MM.1S (cell line): ENCODE results near the gene TAOK2.

Experiments
- DNase-seq: peaks from one replicate; pipeline ENCODE4 v3.0.0-alpha.2; 2015
- H2AFZ ChIP-seq: fragments of 300-600 bp; sonication (generic); 2 replicates; pipeline ENCODE4 v1.6.0; 2016; ENCODE audit warnings: antibody characterized with exemption, low read length
- H3F3A ChIP-seq: fragments of 300-600 bp; sonication (generic); 2 replicates; pipeline ENCODE4 v1.6.1; 2016; ENCODE audit warnings: mild to moderate bottlenecking, antibody characterized with exemption, low read length, moderate library complexity, mixed read lengths; ENCODE audit not compliant: insufficient read depth
- H3K27ac ChIP-seq: fragments of 300-600 bp; sonication (generic); 2 replicates; pipeline ENCODE4 v1.5.1; 2016; ENCODE audit warnings: mild to moderate bottlenecking, low read length
- H3K27me3 ChIP-seq: fragments of 300-600 bp; sonication (generic); replicated peaks from 2 replicates; pipeline ENCODE4 v1.6.0; 2016; ENCODE audit warnings: low read length; ENCODE audit not compliant: insufficient read depth
- H3K36me3 ChIP-seq: fragments of 300-600 bp; sonication (generic); replicated peaks from 2 replicates; pipeline ENCODE4 v1.6.1; 2016; ENCODE audit warnings: mild to moderate bottlenecking, low read length, mixed read lengths; ENCODE audit not compliant: insufficient read depth
- H3K4me1 ChIP-seq: fragments of 300-600 bp; sonication (generic); 2 replicates; pipeline ENCODE4 v1.6.1; 2016; ENCODE audit warnings: low read length, mixed read lengths
- H3K4me2 ChIP-seq: fragments of 300-600 bp; sonication (generic); 2 replicates; pipeline ENCODE4 v1.6.0; 2016; ENCODE audit warnings: low read depth, low read length
- H3K4me3 ChIP-seq: fragments of 300-600 bp; sonication (generic); 2 replicates; pipeline ENCODE4 v1.5.1; 2016; ENCODE audit warnings: low read length, mixed read lengths
- H3K79me2 ChIP-seq: fragments of 300-600 bp; sonication (generic); 2 replicates; pipeline ENCODE4 v1.6.1; 2016; ENCODE audit warnings: mixed run types, low read length, mixed read lengths
- H3K9ac ChIP-seq: fragments of 300-600 bp; sonication (generic); 2 replicates; pipeline ENCODE4 v1.6.1; 2016; ENCODE audit warnings: low read length, mixed read lengths
- H3K9me2 ChIP-seq: fragments of 300-600 bp; sonication (generic); replicated peaks from 2 replicates; pipeline ENCODE4 v1.6.1; 2016; ENCODE audit warnings: mild to moderate bottlenecking, low read length, mixed read lengths; ENCODE audit not compliant: insufficient read depth
- H3K9me3 ChIP-seq: fragments of 300-600 bp; sonication (generic); replicated peaks from 2 replicates; pipeline ENCODE4 v1.6.1; 2016; ENCODE audit warnings: mild to moderate bottlenecking, low read length, mixed read lengths; ENCODE audit not compliant: insufficient read depth
- H4K20me1 ChIP-seq: fragments of 300-600 bp; sonication (generic); 2 replicates; pipeline ENCODE4 v1.6.1; 2016; ENCODE audit warnings: mild to moderate bottlenecking, low read length, moderate library complexity, mixed read lengths; ENCODE audit not compliant: insufficient read depth
- EZH2 ChIP-seq: fragments of 300-600 bp; sonication (generic); optimal IDR thresholded peaks from 2 replicates; pipeline ENCODE3; 2017; ENCODE audit warnings: low read depth, mild to moderate bottlenecking, antibody characterized with exemption, low read length, mixed read lengths
- EZH2phosphoT487 ChIP-seq: fragments of 300-600 bp; sonication (generic); IDR thresholded peaks from 2 replicates; pipeline ENCODE4 v1.6.1; 2018; ENCODE audit warnings: antibody characterized with exemption, low read length
- TF ChIP-seq, protein P1 (sequence below): fragments of 300-600 bp; sonication (generic); IDR thresholded peaks from 2 replicates; pipeline ENCODE4 v1.5.1; 2016; ENCODE audit warnings: antibody characterized with exemption, low read length, mixed read lengths

The TAOK2 gene

DNA sequence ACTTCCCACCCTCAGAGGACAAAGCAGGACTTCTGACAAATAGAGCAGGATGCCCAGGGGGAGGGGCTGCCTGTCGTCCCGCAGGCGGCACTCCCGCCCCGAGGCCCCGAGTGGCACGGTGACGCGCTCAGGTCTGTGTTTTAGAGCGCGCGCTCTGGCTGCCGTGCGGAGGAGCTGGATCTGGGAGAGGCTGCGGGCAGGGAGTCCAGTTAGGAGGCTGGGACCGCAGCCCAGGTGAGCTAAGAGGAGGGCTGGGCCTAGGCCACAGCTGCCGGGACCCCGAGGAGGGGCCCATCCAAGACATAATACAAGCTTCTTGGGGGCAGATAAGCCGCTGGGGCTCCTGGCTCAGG, 30.7 kb downstream of the TAOK2 start:
- H3K27me3 ChIP-seq = peaks cover 18% of the 10 kb centered on the region; the same call in 1 of the 2 replicates
- H3F3A ChIP-seq = no peaks in the 10 kb centered on the region
- TF ChIP-seq, protein P1, sequence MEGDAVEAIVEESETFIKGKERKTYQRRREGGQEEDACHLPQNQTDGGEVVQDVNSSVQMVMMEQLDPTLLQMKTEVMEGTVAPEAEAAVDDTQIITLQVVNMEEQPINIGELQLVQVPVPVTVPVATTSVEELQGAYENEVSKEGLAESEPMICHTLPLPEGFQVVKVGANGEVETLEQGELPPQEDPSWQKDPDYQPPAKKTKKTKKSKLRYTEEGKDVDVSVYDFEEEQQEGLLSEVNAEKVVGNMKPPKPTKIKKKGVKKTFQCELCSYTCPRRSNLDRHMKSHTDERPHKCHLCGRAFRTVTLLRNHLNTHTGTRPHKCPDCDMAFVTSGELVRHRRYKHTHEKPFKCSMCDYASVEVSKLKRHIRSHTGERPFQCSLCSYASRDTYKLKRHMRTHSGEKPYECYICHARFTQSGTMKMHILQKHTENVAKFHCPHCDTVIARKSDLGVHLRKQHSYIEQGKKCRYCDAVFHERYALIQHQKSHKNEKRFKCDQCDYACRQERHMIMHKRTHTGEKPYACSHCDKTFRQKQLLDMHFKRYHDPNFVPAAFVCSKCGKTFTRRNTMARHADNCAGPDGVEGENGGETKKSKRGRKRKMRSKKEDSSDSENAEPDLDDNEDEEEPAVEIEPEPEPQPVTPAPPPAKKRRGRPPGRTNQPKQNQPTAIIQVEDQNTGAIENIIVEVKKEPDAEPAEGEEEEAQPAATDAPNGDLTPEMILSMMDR = no peak
- TF ChIP-seq EZH2 (no peak), EZH2phosphoT487 (no peak)

DNA sequence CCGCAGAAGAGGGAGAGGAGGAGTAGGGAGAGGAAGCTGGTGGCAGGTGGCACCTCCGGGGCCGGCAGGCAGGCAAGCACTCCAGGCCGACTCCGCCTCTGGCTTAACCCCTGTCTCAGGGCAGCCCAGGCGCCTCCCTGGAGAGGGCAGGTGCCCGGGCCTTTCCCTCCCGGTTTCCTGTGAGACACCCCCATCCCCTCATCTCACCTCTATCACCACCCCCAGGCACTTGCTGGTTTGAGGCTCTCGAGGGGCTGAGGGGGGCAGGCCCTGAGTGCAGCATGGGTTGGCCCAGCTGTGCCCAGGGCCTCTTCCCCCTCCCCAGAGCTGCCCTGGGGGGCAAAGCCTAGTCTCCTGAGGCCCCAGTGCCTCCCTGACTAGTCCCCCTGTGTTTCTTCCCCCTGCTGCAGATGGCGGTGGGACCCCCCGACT, 31.2 kb downstream of the TAOK2 start:
- no peak overlapping the region for H2AFZ ChIP-seq
- no peak for DNase-seq
- no peaks in the 10 kb centered on the region for H3K9me2 ChIP-seq
- H3K27ac ChIP-seq = no peak overlapping the region
- H3K4me1 ChIP-seq = no peaks in the 10 kb centered on the region
- H3K4me2 ChIP-seq = no peak overlapping the region
- no peaks in the 10 kb centered on the region for H3K9me3 ChIP-seq
- no peaks in the 10 kb centered on the region for H3K36me3 ChIP-seq
- H3K4me3 ChIP-seq = no peak overlapping the region
- no peak overlapping the region for H3K9ac ChIP-seq
- no peaks in the 10 kb centered on the region for H4K20me1 ChIP-seq
- peaks cover 21% of the 10 kb centered on the region for H3K27me3 ChIP-seq
- H3F3A ChIP-seq = no peaks in the 10 kb centered on the region
- TF ChIP-seq EZH2 = no peak
- TF ChIP-seq, protein P1 = no peak
- no peak for TF ChIP-seq EZH2phosphoT487
- H3K79me2 ChIP-seq = no peaks in the 10 kb centered on the region

More for the DNA sequence above, 30.7 kb downstream of the TAOK2 start:
- no peaks in the 10 kb centered on the region for H3K36me3 ChIP-seq
- no peaks in the 10 kb centered on the region for H3K4me1 ChIP-seq
- H3K9me3 ChIP-seq = no peaks in the 10 kb centered on the region
- no peak for DNase-seq
- no peak overlapping the region for H3K9ac ChIP-seq
- H3K4me2 ChIP-seq = no peak overlapping the region
- H3K27ac ChIP-seq = no peak overlapping the region
- no peaks in the 10 kb centered on the region for H3K9me2 ChIP-seq
- H4K20me1 ChIP-seq = no peaks in the 10 kb centered on the region
- no peak overlapping the region for H3K4me3 ChIP-seq
- H2AFZ ChIP-seq = no peak overlapping the region
- no peaks in the 10 kb centered on the region for H3K79me2 ChIP-seq

DNA sequence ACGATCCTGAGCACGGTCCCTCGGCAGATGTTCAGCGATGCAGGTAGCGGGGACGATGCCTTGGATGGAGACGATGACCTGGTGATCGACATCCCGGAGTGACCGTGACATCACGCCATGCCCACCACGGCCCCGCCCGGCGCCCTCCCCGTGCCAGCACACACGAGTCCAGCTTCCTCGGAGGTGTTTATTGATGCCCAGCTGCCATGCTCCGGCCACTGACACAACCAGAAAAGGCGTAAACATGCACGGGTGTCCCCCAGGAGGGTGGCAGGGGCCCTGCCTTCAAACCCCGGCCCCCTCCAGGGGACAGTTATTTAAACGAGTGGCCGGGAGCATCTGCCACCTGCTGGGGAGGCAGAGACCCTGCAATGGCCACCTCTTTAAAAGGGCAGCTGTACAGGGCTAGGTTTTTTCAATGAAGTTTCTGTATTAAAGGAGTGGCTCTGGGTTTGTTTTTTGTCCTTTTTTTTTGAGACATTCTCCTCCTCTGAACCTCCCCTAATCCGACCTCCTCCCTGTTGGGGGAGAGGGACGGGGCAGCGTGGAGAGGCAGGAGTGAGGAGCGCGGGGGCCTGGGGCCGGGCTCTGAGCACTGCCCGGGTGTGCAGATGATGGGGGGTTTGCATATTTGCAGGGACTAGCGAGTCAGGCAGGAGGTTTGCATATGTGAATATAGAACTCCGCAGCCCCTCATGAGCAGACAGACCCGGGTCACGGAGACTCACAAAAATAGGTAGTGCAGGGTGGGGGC, 31.9 kb downstream of the TAOK2 start:
- H3K9me3 ChIP-seq = no peaks in the 10 kb centered on the region
- no peak overlapping the region for H3K27ac ChIP-seq
- TF ChIP-seq, protein P1 = peak; percentile 76
- no peak for TF ChIP-seq EZH2phosphoT487
- no peaks in the 10 kb centered on the region for H3F3A ChIP-seq
- no peak overlapping the region for H3K4me3 ChIP-seq
- DNase-seq = peak; percentile 45
- H2AFZ ChIP-seq = no peak overlapping the region
- no peaks in the 10 kb centered on the region for H3K9me2 ChIP-seq
- no peaks in the 10 kb centered on the region for H3K79me2 ChIP-seq
- H3K27me3 ChIP-seq = peaks cover 28% of the 10 kb centered on the region
- no peak overlapping the region for H3K9ac ChIP-seq
- no peak overlapping the region for H3K4me2 ChIP-seq
- no peaks in the 10 kb centered on the region for H3K4me1 ChIP-seq
- no peaks in the 10 kb centered on the region for H4K20me1 ChIP-seq
- H3K36me3 ChIP-seq = no peaks in the 10 kb centered on the region
